22Rv1 (cell line): Measurements from ENCODE around the gene KRTAP19-2.

ENCODE experiments used
- CTCF ChIP-seq: fragments of 450-650 bp; IDR thresholded peaks from 2 replicates; pipeline ENCODE4 v1.5.1; 2017; ENCODE audit warnings: mild to moderate bottlenecking
- ZFX ChIP-seq: fragments of 450-650 bp; IDR thresholded peaks from 2 replicates; pipeline ENCODE4 v1.6.1; 2017; ENCODE audit warnings: antibody characterized with exemption, borderline replicate concordance

DNA sequence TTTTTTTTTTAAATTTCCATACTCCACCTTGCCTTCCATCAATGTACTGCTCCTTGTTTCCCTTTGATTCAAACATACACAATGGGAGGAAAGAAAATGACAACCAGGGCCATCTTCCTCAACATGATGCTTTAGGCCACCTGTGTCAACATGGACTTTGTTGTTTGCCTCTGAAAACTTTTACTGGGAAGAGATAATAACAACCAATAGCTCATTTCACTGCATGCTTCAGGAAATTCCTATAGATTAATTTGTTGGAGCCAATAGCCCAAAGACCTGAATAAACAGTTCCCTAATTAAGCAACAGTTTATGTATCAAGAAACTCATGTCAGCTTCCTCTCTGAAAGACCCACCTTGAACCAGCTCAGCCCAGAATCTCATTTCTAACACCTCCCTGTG is 44.0 kb downstream of the KRTAP19-2 start:
- no peak for TF ChIP-seq CTCF
- TF ChIP-seq ZFX = no peak
